Thyroid gland (tissue), 4 donors: ENCODE results near the gene VAV3.

ENCODE experiments used
- CTCF ChIP-seq, 6 experiments: fragments of 200-600 bp in 3 of 6; fragments of 450-650 bp in 3 of 6; sonication (generic) in 3 of 6; IDR thresholded peaks; one replicate each; pipeline ENCODE4 v1.5.1; 2016 to 2019; ENCODE audit warnings: antibody characterized with exemption in 6 of 6, mild to moderate bottlenecking in 2 of 6, inconsistent platforms in 1 of 6, moderate library complexity in 1 of 6
- POLR2A ChIP-seq, 2 donors: fragments of 450-650 bp; IDR thresholded peaks; one replicate each; pipeline ENCODE4 v1.6.1; 2017; ENCODE audit warnings: antibody characterized with exemption in 2 of 2, mild to moderate bottlenecking in 2 of 2, moderate library complexity in 1 of 2

- TF ChIP-seq CTCF (IDR thresholded peaks at IDR 0.05) (no peak), POLR2A (IDR thresholded peaks at IDR 0.05) (no peak)
These were observed 276.9 kb downstream of the VAV3 start for GRCh38 chr1:107687849-107688753.
